TTC549 (cell line): ENCODE results near the gene TDRD1.
"Not testable (repeated sequence)": the region's sequence is repeated elsewhere in the genome, so short reads cannot be mapped to it uniquely, and the experiment has no call there.

Source experiments
- FAIRE-seq: peaks from 2 replicates; lab custom pipeline; 2012; peaks lifted over from hg19 to GRCh38; lab: Jason Lieb, UNC

The TDRD1 gene, protein sequence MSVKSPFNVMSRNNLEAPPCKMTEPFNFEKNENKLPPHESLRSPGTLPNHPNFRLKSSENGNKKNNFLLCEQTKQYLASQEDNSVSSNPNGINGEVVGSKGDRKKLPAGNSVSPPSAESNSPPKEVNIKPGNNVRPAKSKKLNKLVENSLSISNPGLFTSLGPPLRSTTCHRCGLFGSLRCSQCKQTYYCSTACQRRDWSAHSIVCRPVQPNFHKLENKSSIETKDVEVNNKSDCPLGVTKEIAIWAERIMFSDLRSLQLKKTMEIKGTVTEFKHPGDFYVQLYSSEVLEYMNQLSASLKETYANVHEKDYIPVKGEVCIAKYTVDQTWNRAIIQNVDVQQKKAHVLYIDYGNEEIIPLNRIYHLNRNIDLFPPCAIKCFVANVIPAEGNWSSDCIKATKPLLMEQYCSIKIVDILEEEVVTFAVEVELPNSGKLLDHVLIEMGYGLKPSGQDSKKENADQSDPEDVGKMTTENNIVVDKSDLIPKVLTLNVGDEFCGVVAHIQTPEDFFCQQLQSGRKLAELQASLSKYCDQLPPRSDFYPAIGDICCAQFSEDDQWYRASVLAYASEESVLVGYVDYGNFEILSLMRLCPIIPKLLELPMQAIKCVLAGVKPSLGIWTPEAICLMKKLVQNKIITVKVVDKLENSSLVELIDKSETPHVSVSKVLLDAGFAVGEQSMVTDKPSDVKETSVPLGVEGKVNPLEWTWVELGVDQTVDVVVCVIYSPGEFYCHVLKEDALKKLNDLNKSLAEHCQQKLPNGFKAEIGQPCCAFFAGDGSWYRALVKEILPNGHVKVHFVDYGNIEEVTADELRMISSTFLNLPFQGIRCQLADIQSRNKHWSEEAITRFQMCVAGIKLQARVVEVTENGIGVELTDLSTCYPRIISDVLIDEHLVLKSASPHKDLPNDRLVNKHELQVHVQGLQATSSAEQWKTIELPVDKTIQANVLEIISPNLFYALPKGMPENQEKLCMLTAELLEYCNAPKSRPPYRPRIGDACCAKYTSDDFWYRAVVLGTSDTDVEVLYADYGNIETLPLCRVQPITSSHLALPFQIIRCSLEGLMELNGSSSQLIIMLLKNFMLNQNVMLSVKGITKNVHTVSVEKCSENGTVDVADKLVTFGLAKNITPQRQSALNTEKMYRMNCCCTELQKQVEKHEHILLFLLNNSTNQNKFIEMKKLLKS

DNA sequence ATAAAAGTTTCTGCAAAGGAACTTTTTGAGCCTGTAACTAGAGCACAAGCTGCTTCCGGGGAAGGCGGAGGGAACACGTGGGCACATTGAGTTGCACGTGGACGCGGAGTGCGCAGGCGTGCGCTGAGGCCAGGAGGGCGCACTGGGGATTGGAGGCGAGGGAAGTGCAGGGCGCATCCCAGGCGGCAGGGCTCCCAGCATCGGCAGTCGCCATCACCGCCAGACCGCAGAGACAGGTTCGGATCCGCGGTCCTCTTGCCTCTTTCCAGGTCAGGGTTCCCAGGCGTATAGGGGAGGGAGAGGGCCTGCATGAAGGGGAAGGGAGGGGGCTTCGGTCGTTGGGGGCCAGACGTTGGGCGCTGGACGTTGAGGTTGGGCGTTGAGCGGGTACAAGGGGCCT is at the start of gene TDRD1:
TSS of gene TDRD1 (plus strand) at position 206 of the 400 bp plus-strand sequence. CDS start 8,479 bp downstream, outside the sequence.
- no peak for FAIRE-seq

DNA sequence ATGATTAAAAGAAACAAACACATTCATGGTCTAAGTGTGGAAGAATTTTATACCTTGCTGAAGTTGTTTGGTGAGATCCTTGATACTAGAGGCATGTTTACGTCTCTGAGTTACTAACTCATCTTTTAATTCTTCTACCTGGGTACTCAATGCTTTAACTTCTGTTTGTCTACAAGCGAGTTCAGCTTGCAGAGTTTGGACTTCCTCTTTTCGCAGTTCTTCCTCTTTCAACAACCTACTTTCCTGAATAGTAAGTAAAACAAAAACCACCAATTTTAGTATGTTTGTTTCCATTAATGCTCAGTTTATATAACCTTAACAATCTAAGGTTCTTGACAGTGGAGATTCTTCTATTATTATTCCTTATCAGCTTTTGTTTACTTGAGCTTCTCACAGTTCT is 48.1 kb upstream of the TDRD1 start:
- FAIRE-seq: no peak

DNA sequence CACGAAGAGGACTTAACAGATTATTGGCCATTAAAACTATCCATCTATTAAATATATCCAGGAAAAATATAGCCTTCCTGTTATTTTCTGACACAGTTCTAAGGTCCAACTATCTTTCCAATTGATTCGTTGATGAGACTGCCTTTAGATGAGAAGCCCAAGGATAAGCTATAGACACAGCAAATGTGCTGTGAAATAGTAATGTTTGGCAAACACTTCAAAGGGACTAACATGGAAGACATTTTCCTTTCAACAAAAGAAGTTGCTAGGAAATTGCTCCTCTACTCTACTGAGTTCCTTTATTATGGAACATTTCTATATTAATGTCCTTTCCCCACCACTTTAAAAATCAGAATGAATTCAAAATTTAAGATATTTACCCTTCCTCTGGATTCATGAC is 43.7 kb upstream of the TDRD1 start:
- FAIRE-seq: no peak

DNA sequence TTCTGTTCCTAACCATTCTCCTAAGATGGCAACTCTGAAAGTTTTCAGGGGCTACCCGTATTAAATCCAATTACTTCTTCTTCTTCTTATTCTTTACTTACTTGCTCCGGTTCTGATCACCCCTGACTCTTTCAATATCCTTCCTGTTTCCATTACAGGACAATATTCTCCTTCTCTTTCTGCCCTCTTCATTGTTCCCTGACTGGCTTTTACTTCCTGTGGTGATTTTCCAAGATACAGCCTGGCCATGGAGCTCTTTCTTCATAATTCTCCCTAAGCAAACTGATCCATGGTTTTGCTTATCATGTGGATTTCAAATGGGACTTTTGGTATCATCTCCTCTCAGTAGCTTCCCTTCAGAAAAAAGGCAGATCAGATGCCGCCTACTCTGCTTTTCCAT is 40.6 kb upstream of the TDRD1 start:
- no peak for FAIRE-seq

DNA sequence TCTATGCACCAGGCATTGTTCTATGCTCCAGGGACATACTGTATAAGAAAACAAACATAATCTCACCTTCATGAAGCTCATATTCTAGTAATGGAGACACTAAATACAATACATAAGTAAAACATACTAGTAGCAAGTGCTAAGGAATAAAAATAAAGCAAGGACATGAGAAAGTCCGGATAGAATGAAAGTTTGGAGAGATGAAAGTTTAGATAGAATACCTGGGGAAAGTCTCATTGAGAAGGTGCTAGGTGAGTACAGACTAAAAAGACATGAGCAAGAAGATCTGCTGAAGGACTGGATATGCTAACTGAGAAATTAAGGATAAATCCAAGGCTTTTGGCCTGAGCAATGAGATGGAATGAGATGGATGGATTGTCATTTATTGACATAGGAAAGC is 39.1 kb upstream of the TDRD1 start:
- FAIRE-seq: no peak

DNA sequence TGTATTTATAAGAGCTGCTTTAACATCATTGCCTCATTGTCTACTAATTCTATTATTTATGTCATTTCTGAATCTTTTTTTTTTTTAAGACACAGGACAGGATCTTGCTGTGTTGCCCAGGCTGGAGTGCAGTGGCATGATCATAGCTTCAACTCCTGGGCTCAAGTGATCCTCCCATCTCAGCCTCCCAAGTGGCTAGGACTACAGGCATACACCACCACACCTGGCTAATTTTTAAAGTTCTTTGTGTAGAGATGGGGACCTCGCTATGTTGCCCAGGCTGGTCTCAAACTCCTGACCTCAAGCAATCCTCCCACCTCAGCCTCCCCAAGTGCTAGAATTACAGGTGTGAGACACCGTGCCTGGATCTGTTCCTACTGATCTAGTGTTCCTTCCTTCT is 38.3 kb upstream of the TDRD1 start:
- FAIRE-seq: not testable (repeated sequence)

DNA sequence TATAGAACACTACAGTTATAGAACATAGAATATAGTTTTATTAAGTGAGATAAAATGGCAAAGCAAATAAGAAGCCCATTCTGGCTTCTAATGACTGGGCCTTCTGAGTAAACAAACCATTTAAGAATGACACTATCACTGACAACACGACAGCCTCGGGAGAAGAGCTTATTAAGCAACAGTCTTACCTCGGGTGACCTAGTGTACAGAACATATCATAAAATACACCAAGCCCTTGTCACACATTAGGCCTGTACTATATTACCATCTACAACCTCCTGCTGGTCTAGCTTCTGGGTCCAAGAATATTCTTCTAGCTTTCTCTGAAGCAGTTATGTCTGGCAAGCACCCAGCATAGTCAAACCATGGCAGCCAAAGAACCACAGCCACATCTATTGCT is 37.1 kb upstream of the TDRD1 start:
- FAIRE-seq: no peak

DNA sequence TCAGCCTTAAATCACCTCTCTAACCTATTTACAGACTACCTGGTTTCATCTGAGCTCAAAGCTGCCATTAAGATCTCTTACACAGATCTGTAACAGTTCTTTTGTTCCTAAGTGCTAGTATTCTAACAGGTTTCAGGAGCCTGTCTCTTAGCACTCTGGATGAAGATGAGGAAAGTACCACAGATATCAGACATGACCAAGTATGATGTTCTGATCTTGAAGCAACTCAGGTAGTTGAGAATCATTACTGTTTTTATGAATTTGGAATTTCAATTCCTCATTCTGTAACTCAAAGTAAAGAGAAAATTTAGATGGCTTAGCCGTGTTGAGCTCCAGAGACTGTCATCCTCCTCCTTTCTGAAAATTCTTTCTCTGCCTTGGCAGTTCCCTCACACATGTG is 36.0 kb upstream of the TDRD1 start:
- no peak for FAIRE-seq

DNA sequence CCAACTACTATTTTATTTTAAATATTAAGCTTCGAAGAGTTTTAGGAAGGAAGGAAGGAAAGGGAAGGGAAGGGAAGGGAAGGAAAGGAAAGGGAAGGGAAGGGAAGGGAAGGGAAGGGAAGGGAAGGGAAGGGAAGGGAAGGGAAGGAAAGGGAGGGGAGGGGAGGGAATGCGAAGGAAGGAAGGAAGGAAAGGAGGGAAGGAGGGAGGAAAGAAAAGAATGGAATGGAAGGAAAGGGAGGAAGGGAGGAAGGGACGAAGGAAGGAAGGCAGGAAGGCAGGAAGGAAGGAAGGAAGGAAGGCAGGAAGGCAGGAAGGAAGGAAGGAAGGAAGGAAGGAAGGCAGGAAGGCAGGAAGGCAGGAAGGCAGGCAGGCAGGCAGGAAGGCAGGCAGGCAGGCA is 29.7 kb upstream of the TDRD1 start:
- FAIRE-seq: not testable (repeated sequence)

DNA sequence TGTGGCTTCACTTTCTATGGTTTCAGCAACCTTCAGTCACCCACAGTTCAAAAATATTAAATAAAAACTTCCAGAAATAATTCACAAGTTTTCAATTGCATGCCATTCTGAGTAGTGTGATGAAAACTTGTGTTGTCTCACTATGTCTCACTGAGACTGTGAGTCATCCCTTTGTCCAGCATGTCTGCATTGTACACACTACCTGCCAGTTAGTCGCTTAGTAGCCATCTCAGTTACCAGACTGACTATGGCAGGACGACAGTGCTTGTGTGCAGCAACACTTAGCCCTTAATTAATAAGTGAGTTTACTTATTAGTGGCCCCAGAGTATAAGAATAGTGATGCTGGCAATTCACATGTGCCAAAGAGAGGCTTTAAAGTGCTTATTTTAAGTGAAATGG is 27.7 kb upstream of the TDRD1 start:
- no peak for FAIRE-seq

DNA sequence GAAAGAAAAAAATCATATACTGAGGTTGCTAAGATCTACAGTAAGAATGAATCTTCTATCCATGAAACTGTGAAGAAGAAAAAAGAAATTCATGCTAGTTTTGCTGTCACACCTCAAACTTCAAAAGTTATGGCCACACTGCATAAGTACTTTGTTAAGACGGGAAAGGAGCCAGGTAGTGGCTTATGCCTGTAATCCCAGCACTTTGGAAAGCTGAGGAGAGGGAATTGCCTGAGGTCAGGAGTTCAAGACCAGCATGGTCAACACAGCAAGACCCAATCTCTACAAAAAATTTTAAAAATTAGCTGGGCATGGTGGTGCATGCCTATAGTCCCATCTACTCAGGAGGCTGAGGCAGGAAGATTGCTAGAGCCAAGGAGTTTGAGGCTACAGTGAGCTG is 27.3 kb upstream of the TDRD1 start:
- no peak for FAIRE-seq

DNA sequence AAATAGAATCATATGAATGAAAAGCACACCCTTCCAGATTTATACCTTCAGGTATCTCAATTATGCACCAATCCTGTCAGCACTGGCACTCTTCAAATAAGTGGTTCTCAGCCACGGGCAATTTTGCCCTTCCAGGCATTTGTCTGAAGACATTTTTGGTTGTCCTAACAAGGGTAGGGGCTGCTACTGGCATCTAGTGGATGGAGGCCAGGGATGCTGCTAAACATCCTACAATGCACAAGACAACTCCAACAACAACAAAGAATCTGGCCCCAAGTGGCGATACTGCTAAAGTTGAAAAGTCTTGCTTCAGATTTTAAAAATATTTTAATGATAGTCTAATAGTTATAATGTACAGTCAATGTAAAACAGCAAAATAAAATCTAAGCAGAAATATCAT is 21.2 kb upstream of the TDRD1 start:
- FAIRE-seq: no peak

DNA sequence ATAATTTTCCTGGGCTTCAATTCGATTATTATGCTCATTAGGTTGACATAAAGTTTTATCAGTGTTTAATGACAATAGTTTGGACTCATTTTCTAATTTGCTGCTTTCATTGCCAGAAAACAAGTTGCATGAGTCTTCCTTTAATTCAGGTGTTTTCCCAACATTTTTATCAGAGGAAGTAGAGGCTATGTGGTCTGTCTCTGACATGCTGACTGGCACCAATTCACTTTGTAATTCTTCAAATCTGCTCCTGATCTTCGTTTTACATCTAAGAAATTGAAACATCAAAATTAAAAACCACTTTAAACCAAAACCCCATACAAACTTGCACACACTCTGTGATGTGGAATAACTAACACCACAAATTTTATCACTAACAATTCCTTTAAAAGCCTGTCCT is 16.1 kb upstream of the TDRD1 start:
- no peak for FAIRE-seq

DNA sequence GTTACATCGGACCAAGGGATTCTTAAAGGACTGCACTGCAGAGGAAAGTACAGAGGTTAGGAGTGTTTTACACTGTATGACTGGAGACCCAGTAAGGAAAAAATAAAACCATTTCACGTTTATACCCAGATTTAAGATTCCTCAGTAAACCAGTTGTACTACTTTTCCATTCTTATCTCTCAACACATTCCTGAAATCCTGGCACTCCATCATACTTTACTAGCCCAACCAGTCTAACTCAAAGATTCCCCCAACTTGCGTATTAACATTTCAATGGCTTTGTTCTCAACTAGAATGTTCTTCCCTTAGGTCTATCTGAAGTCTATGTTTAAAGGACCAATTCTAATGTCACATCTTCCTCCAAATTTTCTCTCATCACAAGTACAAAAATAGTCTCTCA is 13.1 kb upstream of the TDRD1 start:
- FAIRE-seq: no peak

DNA sequence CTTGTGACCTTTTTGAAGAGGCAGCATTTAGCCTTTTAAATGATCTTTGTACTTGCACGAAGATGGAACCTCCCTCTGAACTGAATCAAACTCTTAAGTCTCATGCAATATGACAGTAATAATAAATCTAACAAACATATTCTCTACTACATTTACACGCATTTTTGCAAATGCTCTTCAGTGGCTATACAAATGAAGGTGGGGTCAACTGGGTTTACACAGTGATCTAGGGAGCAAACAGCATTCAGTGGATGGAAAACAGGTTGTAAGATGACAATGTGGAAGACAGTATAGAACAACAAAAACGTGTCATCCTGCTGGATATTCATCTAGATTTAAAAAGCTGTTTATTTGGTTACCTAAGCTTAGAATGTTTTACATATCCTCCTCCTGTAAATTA is 12.7 kb upstream of the TDRD1 start:
- FAIRE-seq: no peak

DNA sequence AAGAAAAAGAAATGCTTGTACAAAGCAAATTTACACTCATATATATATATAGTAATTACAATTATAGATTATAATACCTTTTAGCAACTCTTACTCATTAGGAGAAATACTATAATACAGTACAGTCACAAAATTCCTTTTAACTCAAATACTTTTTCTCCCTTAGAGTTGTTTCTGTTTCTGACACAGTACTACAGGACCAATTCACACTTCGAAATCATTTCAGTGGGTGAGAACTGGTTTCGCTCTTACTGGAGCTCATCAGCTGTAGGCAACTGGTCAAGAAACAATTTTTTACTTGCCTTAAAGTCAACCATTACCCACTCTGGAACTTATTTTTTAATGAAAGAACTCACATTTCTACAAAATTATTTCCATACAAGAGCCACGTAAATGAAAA is 11.2 kb upstream of the TDRD1 start:
- no peak for FAIRE-seq

DNA sequence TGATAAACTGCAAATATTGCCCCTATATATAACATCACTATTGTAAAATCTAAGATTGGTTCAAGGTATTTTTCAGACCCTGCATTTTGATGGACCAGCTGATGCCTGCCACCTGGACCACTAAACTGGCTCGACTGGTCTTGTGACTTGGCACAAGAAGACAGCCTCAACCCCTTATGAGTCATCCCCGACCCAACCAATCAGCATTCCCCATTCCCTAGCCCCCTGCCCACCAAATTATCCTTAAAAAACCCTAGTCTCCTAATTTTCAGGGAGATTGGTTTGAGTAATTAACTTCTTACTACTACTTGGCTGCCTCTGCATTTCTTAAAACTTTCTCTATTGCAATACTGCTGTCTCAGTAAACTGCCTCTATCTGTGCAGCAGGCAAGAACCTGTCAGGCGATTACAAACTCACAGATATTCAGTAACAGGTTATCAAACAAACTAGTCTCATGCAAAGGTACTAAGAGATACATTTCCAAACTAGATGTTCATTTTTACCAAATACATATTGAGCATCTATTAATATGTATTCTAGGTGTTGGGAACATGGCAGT is 10.6 kb upstream of the TDRD1 start:
- no peak for FAIRE-seq

DNA sequence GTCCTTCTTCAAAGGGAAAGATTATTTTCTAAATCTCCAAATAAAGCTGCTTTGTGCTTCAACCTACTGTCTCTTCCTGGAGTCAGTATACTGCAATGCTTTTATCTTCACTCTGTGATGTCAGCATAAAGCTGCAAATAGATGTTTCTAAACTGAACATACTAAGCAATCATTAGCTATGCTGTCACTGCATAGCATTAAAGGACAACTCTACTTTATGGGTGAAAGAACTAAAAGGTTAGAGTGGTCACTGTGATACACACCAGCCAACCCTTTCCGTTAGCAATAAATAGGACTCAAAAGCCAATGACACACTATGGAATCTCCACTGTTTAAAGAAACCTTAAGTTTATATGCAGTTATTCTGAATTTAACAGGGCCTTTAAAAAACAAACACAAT is 6.9 kb upstream of the TDRD1 start:
- FAIRE-seq: no peak

DNA sequence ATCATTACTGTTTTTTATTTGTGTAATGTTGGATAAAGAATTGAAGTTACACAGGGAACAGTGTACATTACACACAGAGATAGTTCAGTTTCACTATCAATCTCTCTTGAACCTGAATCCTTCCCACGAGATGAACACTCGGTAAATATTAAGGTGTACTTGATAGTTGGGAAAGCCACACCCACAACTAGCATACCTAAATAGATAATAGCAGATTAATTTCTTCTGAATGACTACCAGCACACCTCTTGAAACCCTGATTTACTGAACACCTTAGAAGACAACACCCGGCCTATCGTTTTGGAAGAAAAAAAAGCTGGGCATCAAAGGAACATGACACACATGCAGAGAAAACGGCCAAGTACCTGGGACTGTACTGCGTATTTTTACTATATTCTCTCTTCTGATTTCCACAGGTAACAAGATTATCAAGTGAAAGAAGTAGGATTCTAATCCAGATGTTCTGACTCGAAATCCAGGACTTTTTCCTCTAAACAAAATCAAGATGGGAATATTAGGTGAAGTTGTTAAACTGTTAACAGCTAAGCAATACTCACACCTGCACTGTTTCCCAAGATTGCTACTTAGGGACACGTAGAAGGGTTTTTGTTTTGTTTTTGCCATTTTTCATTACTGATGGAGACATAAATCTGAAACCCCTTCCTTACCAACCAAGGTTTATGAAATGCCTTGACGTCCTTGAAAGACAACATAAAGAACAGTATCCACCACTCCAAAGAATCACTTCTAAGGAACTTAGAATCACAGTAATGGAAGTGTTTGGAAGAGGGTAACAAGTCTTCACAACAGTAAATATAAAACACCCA is 6.2 kb upstream of the TDRD1 start:
- FAIRE-seq: no peak

DNA sequence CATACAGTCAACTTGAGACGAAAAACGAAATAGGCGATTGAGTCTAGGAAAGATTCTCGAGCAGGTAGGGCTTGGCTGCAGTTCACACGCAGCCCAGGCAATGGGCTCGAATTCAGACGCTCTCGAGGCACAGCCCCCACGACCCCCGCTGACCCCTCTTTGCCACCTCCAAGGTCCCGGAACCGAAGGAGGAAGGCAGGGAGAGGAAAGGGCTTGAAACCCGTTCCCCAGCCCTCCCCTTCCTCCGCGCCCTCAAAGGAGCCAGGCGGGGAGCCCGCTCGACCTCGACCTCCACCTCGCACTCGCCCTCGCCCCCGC is 5.6 kb upstream of the TDRD1 start:
- FAIRE-seq: no peak

DNA sequence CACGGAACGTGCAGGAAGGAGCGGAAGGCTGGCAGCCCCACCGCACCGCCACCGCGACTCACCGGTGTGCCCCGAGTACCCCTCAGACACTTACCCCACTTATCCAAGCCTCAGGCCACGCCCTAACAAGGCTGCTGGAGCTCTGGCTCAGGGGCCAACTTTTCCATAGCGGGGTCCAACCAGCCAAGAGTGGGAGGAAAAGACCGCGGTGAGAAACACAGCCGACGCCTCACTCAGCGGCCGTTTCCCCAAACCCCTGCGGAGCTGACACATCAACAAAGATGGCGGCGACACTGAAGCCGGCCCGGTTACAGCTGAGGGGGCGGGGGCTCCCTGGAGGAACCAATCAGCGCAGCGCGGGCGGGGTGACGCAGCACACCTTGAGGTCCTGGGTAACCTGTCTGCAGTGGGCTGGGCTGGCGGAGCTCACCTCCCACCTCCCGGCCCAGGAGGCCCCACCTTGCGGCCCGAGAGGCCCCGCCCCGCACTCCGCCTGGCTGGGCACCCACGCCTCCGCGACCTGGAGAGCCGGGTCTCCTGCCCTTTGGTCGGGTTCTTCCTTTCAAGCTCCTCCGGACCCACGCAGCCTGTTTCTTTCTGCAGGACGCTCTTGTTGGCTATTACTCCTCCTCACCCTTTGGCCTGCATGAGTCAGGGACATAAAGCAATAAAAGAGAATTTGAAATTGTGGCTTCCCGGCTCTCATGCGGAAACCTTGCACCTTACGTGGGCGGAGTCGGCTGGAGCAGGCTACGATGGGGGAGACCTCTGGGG is 5.0 kb upstream of the TDRD1 start, which contains the start of gene CCDC186:
TSS of gene CCDC186 (minus strand) at position 283 of the 774 bp plus-strand sequence. CDS start 10,935 bp downstream, outside the sequence.
- no peak for FAIRE-seq
